Mucosa of gallbladder (tissue), 1 donor: ENCODE data around the gene PIGV. TPM values are rescaled to one million over a fixed set of nuclear protein-coding genes. Genes with fewer than 3 reads are reported as not detected.

Experiments used
- DNase-seq: peaks from one replicate; pipeline ENCODE4 v3.0.0-alpha.2; 2020; ENCODE audit warnings: low spot score
- total RNA-seq: library from RNA; stranded (reverse); gene quantifications from one replicate; pipeline ENCODE4 v1.2.1, GENCODE V29; 2021
- donor health status: DM: no; HTN: no; CAD: no.

The PIGV gene
- total RNA-seq, 1 donor from 2014 or later: 19.3 TPM

DNA sequence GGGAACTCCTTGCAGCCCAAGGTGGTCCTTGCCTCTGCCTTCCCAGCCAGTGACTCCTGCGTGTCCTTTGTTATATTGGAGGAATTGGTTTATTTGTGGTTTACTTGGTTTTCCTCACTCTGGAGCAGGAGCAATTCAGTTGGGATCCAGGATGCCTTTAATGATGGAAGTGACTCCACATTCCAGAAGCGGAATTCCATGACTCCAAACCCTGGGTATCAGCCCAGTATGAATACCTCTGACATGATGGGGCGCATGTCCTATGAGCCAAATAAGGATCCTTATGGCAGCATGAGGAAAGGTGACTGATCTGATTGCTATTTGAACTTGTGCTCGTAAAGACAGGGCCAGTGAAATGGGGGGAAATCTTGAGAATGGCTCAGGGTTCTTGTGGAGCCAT lies 15.1 kb upstream of the PIGV start:
- no peak for DNase-seq

DNA sequence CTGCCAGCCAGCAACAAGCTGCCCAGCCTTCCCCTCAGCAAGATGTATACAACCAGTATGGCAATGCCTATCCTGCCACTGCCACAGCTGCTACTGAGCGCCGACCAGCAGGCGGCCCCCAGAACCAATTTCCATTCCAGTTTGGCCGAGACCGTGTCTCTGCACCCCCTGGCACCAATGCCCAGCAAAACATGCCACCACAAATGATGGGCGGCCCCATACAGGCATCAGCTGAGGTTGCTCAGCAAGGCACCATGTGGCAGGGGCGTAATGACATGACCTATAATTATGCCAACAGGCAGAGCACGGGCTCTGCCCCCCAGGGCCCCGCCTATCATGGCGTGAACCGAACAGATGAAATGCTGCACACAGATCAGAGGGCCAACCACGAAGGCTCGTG lies 13.3 kb upstream of the PIGV start:
- no peak for DNase-seq

DNA sequence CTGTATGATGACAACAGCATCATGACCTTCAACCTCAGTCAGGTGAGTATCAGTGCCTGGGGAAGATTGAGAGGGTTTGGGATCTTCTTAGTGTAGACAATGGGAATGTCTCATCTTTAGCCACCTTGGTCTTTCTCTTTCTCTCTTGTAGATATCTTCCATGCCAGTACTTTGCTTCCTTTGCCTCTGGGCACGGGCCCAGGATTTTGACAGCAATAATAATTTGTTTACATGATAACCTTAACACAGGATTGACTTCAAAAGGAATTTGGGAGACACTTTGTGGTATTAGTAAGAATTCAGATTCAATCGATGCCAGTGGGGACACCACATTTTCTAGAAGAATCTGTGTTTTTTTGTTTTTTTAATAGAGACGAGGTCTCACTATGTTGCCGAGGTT lies 12.1 kb upstream of the PIGV start:
- DNase-seq: no peak

DNA sequence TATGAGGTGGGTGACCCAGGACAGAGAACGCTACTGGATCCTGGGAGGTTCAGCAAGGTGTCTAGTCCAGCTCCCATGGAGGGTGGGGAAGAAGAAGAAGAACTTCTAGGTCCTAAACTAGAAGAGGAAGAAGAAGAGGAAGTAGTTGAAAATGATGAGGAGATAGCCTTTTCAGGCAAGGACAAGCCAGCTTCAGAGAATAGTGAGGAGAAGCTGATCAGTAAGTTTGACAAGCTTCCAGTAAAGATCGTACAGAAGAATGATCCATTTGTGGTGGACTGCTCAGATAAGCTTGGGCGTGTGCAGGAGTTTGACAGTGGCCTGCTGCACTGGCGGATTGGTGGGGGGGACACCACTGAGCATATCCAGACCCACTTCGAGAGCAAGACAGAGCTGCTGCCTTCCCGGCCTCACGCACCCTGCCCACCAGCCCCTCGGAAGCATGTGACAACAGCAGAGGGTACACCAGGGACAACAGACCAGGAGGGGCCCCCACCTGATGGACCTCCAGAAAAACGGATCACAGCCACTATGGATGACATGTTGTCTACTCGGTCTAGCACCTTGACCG lies 8.6 kb upstream of the PIGV start:
- no peak for DNase-seq

DNA sequence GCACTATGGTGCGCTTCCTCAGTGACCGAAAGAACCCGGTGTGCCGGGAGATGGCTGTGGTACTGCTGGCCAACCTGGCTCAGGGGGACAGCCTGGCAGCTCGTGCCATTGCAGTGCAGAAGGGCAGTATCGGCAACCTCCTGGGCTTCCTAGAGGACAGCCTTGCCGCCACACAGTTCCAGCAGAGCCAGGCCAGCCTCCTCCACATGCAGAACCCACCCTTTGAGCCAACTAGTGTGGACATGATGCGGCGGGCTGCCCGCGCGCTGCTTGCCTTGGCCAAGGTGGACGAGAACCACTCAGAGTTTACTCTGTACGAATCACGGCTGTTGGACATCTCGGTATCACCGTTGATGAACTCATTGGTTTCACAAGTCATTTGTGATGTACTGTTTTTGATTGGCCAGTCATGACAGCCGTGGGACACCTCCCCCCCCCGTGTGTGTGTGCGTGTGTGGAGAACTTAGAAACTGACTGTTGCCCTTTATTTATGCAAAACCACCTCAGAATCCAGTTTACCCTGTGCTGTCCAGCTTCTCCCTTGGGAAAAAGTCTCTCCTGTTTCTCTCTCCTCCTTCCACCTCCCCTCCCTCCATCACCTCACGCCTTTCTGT lies 7.3 kb upstream of the PIGV start:
- no peak for DNase-seq

DNA sequence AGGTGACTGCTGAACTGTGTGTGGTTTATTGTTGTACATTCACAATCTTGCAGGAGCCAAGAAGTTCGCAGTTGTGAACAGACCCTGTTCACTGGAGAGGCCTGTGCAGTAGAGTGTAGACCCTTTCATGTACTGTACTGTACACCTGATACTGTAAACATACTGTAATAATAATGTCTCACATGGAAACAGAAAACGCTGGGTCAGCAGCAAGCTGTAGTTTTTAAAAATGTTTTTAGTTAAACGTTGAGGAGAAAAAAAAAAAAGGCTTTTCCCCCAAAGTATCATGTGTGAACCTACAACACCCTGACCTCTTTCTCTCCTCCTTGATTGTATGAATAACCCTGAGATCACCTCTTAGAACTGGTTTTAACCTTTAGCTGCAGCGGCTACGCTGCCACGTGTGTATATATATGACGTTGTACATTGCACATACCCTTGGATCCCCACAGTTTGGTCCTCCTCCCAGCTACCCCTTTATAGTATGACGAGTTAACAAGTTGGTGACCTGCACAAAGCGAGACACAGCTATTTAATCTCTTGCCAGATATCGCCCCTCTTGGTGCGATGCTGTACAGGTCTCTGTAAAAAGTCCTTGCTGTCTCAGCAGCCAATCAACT lies 6.4 kb upstream of the PIGV start:
- DNase-seq: no peak

DNA sequence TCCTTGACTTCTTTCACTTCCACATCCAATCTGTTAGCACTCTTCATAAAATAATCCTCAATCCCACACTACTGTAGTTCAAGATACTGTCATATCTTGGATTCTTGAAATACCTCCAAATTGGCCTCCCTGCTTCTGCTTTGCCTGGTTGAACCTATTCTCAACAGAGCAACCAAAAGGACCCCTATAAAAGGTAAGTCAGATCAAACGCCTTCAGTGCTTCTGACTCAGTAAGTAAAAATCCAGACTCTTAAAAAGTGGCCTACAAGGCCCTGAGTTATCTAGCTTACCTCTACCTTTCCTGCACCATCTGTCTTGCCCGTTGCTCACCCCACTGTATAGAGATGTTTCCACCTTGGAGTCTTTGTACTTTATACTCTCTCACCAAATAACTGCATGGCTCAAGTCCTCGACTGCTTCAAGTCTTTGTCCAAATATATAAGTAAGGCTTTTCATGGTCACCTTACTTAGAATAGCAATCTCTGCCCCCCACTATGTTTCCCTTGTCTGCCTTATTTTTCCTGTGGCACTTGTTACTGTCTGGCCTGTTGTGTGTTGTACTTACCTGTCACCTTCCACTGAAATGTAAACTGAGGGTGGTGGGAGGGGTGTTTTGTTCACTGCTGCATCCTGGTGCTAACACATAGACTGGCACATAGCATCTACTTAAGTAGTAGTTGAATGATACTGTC lies 5.1 kb upstream of the PIGV start:
- DNase-seq: no peak

DNA sequence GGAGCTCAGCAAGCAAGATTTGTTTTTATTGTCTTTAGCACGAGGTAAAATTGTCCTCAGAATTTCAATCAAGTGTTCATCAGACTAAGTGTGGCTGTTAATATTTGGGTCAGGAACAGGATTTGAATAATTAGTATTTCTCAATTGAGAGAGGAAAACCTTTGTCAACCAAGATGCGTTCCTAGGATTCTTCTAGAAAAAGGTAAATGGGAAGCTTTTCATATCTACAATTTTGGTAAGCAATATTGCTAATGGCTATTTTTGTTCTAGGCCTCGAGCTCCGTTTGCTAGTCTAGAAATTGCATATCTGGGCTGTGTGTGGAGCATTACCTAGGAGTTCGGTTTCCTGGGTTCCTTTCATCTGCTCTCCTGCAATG lies 4.1 kb upstream of the PIGV start:
- DNase-seq: no peak

DNA sequence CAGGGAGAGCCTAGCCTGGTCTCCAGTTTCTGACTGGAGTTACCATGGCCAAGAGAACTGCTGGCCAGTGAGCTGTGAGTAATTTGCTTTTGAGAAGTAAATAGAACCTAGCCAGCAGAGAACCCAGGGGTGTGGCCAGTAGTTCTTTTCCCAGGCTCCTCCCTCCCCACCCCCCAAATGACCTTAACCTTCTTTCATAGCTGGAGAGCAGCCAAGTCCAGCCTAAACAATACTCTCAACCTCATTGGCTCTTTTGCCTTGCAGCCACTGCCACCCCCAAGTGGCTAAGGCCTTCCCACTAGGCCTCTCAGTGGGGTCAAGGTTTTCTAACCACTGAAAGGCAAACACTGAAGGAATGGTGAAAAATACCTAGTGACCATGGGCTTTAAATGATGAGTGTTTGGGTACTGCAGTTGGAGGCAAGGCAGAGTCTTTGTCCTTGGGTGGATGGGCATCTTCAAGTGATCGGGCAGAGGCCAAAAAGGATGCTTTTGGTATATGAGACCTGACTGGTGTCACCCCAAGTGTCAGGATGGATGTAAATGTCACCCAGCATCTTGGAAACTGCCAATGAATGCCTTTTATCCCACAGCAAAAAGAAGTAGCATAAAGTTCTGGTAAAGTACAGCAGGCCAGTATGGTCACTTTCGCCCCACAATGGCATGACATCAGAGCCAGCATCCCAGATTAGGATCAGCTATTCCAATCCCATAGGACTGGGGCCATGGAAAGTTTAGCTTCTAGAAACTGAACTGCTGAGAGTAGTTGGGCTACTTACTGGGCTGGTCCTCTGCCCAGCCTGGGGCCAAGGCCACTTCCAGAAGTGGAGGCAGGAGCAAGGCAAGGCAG lies 3.5 kb upstream of the PIGV start:
- DNase-seq: peak; percentile 69

DNA sequence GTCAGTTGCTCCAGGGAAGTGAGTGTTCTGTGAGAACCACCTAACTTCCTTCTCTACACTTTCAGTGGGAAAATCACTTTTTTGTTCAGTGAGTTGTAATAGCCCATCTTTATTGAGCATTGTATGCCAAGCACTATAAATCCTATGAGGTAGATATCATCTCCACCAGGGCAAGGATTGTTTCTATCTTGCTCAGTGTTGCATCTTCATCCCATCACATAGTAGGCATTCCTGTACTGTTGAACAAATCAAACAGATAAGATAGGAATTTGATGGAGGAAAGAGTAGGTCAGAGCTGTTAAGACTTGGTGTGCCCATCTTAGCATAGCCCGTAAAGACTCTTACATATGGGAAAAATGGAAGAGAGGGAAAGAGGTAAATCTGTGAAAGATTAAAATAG lies 2.9 kb upstream of the PIGV start:
- DNase-seq: no peak

DNA sequence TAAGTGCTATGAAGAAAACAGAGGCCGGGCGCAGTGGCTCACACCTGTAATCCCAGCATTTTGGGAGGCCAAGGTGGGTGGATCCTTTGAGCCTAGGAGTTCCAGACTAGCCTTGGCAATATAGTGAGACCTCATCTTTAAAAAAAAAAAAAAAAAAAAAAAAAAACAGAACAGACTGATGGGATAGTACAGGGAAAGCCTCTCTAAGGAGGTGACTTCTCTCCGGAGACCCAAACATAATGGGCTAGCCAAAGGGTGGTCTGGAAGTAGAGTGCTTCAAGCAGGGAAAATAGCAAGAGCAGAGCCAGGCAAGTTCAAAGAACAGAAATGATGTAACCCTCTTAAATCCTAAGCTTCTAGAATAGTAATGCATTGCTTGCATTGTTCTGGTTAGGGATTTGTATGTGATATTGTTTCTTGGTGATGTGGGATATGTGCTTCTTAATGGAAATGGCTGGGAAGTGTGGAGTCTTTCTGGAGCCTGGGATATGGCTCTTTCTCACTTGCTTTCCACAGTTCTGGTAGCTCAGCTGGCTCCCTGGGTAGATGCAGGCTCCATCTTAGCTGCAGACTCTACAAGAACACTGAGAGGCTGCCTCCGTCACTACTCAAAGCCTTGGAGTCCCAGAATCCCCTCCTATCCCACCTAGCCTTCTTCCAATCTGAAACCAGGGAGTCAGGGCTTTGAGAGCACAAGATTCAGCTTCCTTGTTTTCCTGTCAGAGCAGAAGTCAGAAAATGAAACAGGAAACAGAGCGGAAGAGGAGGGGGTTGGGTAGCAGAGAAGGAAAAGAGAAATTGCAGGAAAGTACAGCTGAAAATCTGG lies 1.9 kb upstream of the PIGV start:
- DNase-seq: no peak

DNA sequence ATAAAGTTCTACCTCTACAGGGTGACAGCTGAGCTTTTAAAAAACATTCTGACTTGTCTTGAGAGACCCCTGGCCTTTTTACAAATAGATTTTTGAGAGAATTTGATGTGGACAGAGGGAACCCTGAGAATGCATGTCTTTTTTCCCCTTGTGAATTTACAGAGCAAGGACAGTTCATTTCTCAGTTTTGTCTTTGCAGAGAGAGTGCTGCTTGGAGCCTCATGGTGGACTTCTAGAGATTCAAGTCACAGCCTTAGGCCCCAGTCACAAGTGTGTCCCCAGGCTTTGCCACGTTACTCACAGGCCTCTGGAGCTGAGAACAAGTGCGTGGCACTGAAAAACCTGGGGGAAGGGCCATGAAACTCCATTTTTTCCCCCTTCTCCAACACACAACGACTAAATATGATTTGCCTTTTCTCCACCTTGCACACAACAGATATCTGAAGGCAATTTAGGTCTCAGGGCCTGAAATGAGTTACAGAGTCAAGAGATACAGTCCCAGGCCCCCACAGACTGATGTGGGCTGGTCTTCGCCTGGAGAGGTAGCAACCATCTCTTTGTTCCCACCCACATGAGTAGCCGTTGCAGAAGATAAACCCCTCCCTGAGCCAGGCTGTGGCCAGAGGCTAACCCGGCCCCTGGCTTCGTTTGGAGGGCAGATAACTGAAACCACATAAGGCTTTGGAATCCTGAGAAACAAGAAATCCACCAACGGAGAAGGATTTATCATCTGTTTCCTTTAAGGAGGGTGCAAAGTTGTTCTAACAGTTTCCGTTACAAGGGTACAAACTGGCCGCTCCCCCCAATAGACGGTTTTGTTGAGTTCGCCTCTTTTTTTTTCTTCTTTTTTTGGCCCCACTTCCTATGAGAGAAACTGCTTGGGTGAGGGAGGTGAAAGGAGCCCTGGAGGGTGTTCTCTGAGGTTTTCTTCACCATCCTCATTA lies 1.0 kb upstream of the PIGV start:
- DNase-seq: no peak

DNA sequence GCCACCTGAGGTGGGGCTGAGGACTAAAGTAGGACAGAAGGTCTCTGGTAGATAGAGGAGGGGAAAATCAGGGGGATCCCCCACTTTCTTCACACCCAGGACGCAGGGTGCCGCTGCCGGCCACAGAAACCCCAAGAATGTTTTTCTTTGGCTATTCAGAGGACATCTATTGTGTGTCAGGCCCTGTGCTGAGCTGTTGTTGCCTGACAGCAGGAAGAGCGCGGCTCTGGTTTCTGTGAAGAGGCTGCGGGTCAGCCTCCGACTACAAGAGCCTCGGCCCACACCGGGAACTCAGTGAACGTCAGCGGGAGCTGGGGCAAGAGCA lies 407 bp upstream of the PIGV start:
- DNase-seq: no peak

DNA sequence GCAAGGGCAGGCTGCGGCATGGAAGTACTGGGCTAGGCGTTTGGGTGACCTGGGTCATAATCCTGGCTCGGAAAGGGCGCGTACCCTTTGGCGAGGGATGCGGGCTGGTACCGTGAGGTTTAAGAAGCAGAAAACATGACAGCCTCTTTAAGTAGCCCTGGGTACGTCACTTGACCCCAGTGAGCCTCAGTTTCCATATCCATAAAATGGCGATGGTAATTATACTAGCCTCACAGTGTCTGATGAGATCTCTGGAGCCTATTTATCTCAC lies 700 bp downstream of the PIGV start:
- DNase-seq: no peak

DNA sequence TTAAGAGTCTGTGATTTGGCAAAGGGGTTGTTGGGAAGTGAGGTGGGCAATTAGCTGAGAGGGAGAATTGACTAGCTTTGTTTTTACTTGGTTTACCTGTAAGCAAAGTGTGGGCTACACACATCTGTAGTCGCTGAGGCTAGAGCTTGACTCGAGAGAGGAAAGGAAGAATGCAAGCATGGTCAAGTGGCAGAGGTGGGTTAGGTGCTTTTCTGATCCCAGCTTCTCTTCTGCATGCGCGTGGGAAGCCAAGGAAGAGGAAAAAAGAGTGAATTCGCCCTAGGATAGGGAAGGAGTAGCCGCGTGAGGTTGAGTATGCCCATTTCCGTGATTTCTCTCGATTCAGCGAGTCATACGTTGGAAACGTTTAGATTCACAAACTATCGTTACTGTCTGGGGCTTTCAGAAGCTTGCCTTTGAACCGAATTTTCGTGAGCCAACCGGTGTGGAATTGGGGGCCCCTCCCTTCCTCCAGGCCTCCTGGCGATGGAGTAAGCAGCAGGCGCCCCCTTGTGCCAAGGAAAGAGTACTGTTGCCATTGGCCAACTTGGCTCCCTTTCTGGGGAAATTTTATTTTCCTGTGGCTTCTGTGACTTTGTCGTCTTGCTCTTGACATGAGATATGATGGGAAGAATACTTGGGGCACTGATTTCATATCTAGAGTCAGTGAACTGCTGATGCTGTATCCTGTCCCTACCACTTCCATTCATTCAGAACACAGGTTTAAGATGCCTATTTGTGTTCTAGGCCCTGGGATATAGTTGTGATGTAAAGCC lies 1.3 kb downstream of the PIGV start:
- DNase-seq: peak; percentile 86

DNA sequence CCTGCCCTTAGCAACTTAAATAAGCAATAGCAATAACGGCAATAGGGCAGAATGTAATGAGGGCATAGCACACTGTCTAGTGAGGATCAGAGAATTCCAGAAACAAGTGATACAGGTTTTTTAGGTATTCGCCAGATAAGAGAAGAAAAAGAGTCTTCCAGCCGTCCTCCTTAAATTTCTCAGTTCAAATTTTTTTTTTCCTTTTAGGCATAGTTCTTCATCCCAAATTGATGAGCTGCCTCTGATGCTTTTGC lies 1.8 kb downstream of the PIGV start:
- DNase-seq: no peak

DNA sequence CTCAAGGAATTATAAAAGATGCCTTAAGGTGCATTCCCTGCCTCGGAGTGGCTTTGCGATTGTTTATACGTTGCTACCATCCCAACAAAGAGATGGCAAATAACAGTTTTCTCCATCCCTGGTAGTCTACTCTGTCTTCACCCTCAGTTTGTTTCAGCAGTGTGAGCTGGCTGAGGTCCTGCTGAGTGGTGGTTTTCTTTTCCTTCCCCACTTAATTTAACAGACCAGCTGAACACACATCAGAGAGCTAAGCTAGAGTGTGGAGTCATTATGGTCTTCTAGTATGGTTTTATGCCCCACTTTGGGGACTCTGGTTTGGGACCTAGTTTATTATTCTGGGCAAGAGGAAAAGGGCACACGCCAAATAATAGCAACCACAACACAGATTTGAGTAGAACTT lies 2.2 kb downstream of the PIGV start:
- no peak for DNase-seq

DNA sequence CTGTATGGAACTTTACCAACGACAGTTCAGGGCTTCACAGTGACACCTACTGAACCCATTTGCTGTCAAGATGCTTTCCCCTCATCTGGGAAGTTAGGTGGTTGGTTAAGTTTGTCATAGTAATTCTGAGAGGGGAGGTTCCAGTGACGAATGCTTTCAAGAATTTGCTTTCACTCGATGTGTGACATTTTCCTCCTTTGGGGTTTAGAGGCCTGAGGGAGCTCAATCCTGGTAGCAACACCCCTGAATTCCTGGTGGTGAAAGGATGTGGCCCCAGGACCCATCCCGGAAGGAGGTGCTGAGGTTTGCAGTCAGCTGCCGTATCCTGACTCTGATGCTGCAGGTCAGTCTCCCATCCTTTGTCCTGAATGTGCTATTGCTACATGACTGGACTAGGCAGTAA lies 2.8 kb downstream of the PIGV start:
- DNase-seq: no peak

DNA sequence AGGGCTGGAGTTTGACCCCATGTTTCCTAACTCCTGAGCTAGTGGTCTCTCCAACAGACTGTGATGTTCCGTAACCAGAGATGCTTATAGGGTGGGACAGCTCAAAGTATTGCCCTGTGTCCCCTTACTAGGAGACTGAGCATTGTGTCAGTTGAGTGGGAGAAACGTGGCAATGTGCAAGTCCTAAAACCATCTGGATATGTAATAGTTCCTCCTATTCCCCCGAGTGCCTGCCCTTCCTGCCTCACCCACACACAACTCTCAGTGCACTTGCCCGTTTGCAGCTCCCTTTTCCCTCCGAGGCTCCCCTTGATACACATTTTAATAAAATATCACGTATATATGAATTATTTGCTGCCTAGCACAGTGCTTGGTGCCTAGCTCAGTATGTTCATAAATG lies 3.4 kb downstream of the PIGV start:
- DNase-seq: no peak

DNA sequence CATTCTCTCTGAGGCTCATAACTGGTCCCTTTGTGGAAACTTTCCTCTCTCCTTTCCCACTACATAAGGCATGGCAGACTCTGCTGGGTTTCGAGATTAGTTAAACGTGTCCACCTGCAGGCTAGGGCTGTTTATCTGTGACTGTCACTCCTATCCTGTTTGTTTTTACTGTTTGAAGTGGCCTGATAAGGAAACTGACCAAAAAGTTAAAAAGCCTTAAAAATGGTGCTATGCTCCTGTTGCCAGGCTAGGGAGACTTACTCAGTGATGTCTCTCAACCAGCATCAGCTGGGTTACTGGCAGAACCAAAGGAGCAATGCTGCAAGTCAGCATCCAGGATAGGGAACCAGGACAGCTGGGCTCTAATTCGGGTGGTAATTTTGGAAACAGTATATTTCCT lies 3.9 kb downstream of the PIGV start:
- no peak for DNase-seq
